GM19025 (cell line): ENCODE measurements around the gene CHST15.

Source experiments
- ATAC-seq: cut with Tn5 transposase; IDR thresholded peaks from one replicate; pipeline ENCODE4 v1.9.1; 2021; ENCODE audit warnings: mild to moderate bottlenecking, low read depth, moderate library complexity; ENCODE audit not compliant: unreplicated experiment

The CHST15 gene

GRCh38 chr10:123988694-123989093 is 104.7 kb downstream of the CHST15 start:
- ATAC-seq: no peak

DNA sequence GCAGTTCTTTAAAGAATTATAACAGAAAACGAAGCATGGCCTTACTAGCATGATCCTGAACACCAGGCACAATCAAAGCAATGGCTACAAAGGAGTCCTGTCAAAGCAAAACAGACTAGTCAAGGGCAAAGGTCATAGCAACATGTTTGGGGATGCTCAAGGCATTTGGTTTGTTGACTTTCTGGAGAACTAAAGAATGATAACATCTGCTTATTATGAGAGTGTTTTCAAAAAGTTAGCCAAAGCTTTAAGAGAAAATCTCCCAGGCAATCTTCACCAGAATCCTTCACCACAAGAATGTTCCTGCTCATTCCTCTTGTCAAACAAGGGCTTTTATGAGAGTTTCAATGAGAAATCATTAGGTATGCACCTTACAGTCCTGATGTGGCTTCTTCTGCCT is 106.7 kb downstream of the CHST15 start:
- no peak for ATAC-seq

DNA sequence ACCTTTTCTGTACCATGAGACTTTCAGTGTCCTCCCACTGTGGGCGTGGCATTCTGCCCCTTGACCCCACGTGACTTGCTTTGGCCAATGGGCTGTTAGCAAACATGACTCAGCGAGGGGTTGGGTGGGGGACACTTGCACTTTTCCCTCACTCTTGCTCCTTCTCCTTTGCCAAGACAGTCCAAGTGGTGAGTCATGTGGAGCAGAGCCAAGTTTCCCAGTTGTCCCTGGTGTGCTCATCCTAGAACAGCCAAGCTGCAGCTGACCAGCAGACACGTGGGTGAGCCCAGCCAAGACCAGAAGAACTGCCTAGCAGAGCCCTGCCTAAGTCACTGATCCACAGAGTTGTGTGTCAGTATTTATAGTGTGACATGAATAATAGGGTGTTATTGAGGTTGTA is 119.0 kb downstream of the CHST15 start:
- no peak for ATAC-seq

DNA sequence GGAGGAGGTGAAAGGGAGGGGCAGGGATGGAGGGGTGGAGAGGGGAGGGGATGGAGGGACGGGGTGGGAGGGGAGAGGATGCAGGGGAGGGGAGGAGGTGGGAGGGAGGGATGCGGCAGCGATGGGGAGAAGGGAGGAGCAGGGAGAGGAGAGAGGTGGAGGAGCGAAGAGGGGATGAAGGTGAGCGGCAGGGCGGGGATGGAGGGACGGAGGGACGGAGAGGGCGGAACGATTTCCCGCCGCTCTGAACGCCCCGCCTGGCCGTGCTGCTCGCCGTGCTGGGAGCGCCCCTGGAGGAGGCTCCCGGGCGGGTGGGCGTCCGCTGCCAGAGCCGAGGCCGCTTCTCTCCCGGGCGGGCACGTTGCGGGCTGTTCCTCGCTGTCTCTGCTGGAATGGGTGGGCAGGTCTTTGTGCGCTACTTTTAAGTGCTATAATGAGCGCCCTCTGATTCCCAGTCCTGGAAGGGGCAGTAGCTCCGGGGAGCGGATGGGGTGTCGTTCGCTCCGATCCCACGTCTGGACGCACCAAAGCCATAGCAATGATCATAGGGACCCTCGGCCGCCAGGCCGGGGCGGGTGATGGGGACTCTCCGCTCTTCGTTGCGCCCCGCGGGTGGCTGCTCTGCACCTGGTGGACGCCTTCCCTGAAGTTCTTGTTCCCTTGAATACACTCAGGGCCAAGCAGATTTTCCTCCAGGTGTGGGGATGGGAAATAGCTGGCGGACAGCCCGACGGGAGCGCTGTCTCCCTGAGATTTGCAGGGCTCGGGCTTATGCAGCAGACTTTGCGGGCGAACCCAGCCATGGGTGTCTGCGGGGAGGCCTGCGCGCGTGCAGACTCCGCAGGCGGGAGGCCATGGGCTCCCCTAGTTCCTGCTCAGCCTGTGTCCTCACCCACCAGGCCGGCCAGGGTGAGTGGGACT is 120.7 kb downstream of the CHST15 start:
- ATAC-seq: no peak

GRCh38 chr10:123970927-123971286 is 122.5 kb downstream of the CHST15 start:
- ATAC-seq: no peak

DNA sequence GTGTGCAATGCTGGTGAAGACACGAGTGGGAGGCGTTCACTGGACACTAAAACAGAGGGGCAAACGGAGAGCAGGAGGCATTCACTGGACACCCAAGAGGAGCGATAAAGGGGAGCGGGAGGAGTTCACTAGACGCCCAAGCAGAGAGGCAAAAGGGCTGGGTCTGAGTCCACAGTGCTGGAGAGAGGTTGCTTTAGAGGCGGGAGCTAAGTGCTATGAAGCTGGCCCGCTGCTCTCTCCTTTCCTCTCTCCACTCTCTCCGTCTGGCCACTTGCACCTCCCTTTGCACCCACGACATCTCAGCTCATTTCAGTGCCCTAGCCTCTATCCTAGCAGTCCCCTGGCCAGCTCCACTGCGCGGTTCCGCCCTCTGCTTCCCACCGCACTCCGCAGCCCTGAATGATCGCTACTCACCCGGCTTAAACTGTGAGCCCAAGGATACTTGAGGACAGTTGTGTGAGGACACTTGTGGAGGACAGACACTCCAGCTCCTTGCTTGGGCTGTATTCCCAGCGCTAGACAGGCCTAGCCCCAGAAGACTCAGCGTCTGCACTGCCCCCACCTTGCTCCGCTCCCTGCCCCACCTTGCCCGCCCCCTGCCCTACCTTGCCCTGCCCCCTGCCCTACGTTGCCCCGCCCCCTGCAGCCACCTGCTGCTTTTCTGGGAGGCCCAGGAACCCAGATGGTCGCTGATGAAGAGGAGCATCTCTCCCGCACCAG is 123.0 kb downstream of the CHST15 start:
- no peak for ATAC-seq

GRCh38 chr10:123967626-123968243 is 125.7 kb downstream of the CHST15 start:
- no peak for ATAC-seq

DNA sequence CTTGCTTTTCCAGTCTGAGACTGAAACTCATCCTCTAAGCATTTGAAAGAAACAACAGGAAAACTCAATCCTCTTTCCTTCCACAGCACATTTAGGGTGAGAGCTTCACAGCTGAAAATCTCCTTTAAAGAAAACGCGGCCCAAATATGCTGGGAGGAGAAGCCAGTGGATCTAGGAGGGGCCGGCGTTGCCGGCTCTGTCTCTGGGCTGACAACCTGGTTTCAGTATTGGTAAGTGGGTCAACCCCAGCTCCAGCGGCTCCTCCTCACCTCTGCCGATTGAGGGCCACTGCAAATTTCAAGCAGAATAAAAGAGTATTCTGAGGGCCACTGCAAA is 126.5 kb downstream of the CHST15 start:
- no peak for ATAC-seq

DNA sequence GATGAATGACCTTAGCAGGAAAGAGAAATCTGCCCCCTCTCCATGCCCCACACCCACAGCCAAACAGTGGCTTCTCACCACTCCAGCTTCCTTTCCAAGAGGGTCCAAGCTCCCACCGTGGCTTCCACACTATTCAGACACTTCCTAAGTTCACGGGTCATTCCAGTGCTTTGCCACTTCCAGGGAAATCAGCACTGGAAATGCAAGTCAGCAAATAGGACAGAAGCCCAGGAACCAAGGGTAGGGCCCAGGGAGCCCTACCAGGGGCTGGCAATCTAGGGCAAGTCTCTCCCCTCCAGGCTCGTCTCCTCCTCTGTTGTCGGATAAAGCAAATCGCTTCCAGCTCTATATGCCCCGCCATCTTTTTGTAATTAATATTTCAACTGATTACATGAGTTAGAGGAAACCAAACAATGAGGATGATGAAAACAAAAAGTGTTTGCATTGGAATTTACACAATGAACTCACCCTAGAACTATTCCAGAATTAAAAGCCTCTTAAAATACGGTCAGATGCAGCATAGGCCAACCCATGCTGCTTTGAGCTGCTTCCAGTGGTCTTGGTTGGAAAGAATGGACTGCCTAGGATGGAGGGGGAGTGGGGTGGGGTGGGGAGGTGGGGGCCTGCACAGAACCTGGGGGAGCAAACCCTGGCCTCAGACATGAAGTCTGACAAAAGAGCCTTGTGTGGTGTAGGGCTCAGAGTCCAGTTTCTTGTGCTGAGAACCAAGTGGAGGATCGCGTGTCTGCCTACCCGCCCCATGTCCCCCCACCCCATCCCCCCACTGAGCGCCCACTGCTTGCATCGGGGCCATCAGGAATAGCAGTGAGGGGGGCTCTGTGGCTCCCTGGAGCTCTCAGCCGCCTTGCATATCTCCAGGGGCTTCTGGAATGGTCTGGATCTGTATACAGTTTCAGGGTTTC is 127.2 kb downstream of the CHST15 start:
- no peak for ATAC-seq

DNA sequence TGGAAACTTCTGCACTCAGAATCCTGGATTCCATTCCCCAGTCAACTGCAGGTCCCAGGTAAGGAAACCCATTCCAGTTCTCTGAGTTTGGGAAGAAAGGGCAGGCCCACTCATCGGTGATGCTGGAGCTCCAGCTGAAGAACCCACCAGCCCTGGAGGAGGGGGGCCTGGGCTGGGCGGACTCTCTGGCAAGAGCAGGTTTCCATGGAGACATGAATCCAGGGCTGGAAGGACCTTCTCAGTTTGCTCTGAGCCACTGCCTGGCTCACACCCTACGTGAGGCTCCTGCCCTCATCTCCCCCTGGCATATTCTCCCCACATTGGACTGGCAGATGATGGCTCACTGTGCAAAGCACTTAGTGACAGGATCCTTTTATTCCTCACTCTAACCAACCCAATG is 128.4 kb downstream of the CHST15 start:
- ATAC-seq: no peak

DNA sequence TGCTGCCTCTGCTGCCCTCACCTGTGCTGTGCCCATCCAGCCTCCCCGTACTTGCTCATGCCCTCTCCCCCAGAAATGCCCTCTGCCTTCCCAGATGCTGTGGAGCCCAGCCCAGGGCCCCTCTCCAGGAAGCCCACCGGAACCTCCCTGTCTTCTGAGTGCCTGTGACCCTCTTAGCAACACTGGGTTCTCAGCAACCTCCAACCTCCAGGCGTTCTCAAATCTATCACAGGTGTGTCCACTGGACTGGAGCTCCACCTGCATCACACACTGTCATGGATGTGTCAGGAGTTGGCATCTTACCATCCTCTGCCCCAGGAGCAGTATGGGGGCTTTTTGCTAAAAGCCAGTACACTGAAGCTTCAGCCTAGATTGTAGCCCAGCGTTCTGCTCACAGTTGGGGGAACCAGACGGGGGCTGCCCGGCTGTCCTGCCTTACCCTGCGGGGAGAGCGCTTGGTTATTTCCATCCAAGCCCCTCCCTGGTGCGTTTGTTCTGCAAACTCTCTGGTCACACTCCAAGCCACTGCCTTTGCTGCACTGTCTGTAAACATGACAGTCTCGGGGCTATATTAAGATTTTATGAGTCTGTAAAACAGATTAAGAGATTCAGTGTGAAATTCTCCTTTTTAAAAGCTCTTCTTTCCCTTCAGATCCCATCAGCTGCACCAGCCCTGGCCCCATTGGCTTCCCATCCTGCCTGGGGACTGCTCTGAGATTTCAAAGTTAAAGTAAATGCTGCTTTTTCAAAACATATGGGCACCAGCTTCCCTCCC is 130.5 kb downstream of the CHST15 start:
- no peak for ATAC-seq

GRCh38 chr10:123958241-123958640 is 135.2 kb downstream of the CHST15 start:
- ATAC-seq: no peak
